VCaP (cell line): ENCODE measurements around the gene CIZ1.

ENCODE experiments used
- H3K27ac ChIP-seq: fragments of 450-650 bp; 2 replicates; pipeline ENCODE4 v1.5.1; 2017
- TF ChIP-seq, protein P1 (sequence below): fragments of 450-650 bp; conservative IDR thresholded peaks from 2 replicates; pipeline ENCODE4 v1.5.1; 2017; ENCODE audit warnings: mild to moderate bottlenecking, moderate library complexity

Gene CIZ1

DNA sequence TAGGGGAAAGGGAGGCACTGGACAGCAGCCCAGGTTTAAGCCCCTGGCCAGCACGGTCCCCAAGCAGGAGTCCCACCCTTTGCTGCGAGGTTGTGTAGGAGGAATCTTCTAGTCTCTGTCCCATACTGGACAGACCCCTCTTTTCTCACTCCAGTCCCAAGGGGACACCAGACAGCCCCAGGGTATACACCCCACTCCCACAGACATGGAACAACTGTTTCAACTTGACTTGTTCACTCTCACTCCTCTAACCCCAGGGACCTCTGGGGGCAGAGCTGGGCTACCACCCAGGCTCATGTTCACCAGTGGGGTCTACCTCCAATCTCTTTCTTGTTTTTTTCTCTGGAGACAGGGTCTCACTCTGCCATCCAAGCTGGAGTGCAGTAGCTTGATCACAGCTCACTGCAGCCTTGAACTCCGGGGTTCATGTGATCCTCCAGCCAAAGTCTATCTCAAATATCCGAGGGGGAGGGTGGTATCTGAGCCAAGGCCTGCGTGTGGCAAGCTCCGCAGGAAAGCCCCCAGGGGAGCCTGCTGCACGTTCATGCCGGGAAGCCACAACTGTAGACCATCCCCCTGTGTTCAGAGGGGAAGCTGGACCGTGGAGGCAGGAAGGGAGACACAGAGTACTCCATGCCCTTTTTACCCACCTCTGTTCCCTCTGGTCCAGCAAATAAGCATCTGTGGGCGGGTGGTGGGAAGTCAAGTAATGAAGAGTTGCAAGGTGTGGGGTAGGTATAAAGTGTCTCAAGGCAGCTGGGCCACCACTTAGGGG lies 65.6 kb downstream of the CIZ1 start:
- TF ChIP-seq, protein P1, sequence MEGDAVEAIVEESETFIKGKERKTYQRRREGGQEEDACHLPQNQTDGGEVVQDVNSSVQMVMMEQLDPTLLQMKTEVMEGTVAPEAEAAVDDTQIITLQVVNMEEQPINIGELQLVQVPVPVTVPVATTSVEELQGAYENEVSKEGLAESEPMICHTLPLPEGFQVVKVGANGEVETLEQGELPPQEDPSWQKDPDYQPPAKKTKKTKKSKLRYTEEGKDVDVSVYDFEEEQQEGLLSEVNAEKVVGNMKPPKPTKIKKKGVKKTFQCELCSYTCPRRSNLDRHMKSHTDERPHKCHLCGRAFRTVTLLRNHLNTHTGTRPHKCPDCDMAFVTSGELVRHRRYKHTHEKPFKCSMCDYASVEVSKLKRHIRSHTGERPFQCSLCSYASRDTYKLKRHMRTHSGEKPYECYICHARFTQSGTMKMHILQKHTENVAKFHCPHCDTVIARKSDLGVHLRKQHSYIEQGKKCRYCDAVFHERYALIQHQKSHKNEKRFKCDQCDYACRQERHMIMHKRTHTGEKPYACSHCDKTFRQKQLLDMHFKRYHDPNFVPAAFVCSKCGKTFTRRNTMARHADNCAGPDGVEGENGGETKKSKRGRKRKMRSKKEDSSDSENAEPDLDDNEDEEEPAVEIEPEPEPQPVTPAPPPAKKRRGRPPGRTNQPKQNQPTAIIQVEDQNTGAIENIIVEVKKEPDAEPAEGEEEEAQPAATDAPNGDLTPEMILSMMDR, result no peak
- H3K27ac ChIP-seq, result peak overlapping the region; percentile 97; the same call in 1 of the 2 replicates

DNA sequence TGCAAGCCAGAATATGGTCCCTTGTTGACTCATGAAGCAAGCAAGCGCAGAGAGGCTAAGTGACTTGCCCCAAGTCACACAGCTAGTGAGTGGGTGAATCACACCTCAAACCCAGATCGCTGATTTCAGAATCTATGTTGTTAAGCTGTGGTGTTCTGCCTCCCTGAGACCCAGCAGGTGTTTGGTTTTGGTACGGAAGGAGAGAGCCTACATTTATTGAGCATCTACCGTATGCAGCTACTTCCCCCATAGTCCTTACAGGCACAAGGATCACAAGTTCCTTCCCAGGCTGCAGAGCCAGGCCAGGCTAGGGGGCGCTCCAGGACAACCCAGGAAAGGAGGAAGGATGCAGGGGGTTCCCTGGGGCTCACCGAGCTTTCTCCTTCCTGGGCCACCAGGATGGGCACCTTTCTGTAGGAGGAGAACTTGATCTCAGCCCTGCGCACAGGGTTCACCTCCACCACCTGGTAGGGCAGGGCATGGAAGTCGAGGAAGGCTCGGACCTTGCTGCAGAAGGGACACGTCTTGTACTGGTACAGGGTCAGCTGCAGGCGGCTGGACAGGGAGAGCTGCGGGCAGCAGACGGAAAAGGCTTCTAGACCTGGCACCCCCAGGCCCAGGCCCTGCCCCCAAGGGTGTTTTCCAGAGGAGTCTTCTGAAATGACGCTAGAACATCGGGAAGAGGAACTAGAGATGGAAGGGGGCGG lies 66.3 kb downstream of the CIZ1 start:
- TF ChIP-seq, protein P1, result peak; percentile 64
- H3K27ac ChIP-seq, result peak overlapping the region; percentile 97; the same call in 1 of the 2 replicates

DNA sequence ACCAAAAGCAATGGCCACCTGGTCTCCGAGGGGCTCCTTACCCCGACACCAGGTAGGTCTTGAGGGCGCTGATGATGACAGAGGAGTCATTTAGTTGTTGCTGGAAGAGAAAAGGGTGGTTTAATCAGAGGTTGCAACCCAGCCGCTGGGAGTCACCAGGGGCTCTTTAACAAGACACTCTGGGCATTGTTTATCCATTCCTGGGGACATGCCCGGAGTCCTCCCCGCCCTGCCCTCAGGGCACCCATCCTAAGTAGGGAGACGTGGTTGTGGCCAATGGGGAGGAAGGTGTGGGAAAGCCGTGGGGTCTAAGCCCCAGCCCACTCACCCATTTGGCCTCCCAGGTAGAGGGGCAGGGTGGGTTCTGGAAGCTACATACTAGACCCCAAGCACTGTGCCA lies 66.9 kb downstream of the CIZ1 start:
- TF ChIP-seq, protein P1, result no peak
- no peak overlapping the region for H3K27ac ChIP-seq

DNA sequence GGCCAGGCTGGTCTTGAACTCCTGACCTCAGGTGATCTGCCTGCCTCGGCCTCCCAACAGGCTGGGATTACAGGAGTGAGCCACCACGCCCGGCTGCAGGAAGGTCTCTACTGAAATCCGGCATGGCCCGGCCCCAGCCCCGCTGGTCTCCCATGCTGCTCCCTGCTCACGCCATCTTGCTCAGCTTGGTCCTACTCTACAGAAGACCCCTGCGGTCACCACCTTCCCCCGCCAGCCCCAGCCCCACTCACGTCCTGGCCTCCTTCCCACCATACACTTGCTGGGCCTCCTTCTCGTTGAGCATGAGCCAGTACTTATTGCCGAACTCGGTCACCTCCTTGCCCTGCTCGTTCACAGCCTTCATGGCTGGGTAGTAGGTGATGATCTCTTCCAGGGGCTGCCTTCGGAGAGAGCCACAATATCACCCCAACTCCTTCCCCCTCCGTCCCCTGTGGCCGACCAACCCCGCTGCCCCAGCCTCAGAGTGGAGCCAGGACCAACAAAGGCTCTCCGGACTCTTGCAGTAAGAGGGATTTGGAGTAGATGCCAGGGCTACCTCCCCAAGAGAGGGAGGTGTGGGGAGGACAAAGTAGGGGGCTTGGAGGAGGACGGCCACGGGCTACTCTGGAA lies 67.8 kb downstream of the CIZ1 start:
- TF ChIP-seq, protein P1, result no peak
- no peak overlapping the region for H3K27ac ChIP-seq

DNA sequence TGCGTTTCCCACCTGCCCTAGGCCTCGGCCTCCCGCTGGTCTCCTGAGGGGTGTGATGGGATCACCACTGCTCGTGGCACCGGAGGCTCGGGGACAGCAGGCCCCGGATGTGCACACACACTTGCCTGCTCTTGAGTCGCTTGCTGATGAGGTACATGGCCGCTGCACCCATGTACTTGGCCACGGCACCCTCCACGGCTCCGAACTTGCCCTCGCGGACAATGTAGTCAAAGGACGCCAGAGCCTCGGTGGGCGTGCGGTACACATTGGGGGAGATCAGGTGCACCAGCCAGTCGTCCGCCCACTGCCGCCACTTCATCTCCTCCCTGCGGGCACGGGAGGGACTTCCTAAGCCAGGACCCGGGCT lies 68.6 kb downstream of the CIZ1 start:
- no peak overlapping the region for H3K27ac ChIP-seq
- TF ChIP-seq, protein P1, result no peak

DNA sequence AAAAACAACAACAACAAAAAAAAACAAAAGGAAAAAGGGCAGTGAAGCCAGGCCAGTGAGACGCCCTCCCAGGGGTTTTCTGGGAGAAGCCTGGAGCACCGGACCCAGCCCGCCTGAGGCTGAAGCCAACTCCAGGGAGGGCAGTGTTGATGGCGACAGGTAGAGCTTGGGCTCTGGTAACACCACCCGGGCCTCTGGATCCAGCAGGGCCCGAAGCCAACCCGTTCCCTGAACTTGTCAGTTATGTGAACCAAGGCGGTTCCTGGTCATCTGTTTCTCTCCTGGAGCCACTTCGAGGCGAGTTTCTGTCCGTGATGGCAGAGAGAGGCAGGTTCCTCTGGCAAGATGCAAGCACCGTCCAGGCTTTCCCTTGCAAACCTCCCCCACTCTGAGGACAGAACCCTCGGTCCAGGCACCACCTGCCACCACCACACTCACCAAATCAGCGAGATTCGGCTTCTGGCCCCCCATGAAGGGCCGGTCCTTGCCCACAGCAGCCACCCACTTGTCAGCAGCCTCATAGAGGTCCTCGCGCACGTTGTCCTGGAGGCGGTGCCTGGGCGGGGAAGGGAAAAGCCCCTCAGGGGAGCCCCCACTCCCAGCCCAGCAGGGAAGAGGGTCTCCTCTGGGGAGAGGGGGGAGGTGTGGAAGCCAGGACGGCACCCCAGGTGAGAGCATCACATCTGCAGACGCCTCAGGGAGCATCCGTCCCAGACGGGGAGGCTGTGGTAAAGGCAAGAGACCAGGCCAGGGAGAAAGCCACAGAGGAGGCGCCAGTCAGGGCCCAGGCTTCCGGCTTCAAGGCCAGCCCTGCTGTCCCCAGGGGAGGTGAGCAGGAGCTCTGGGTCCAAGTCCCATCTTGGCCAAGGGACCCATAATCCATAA lies 69.2 kb downstream of the CIZ1 start:
- TF ChIP-seq, protein P1, result no peak
- no peak overlapping the region for H3K27ac ChIP-seq
